T-helper 22 cell (primary cell): ENCODE data around the gene PUS1.

Experiments
- DNase-seq: peaks from one replicate; pipeline ENCODE4 v3.0.0-alpha.2; 2020; ENCODE audit warnings: low read depth

PUS1 gene

DNA sequence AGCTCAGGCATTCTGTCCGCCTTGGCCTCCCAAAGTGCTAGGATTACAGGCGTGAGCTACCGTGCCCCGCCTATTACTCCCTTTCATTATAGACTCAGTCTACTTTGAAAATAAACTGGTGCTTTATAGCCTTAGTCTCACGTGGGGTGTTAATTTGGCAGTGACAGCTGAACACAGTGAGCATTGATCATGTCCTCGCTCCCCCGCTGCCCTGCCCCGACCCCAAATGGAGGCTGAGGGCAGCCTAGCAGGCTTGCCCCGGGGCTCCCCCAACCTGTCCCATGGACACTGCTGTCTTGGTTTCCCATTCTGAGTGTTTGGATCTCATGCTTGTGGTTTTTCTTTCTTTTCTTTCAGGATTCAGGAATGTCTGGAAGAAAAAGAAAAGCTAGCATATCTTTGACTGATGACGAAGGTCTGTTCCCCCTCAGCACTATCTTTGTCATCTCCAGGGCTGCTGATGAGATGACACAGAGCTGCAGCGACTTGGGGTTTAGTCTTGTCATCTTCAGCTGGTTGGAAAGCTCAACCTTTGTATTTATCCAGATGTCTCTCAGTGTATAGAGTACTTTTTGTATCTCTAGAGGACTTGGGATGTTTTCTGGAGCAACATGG, 62.8 kb downstream of the PUS1 start:
- DNase-seq: no peak

DNA sequence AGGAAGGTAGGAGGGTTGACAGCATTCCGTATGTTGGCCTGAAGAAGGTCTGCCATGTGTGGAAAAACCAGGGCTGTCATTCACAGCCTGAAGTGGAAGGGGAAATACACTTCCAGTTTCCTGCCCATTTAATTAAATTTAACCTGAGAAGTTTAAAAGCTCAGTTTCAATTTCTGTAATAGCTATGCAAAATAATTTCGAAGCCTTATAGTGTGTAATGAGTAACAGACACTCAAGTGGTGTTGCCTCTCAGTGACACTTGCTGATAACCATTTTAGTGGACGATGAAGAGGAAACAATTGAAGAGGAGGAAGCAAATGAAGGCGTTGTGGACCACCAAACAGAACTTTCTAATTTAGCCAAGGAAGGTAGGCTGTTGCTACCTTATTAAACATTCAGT, 65.5 kb downstream of the PUS1 start:
- DNase-seq: no peak
